VCaP (cell line): ENCODE results near the gene ADAMTS9.

ENCODE experiments used
- H3K27ac ChIP-seq: fragments of 450-650 bp; 2 replicates; pipeline ENCODE4 v1.5.1; 2017
- CTCF ChIP-seq: fragments of 450-650 bp; conservative IDR thresholded peaks from 2 replicates; pipeline ENCODE4 v1.5.1; 2017; ENCODE audit warnings: mild to moderate bottlenecking, moderate library complexity

ADAMTS9 gene

DNA sequence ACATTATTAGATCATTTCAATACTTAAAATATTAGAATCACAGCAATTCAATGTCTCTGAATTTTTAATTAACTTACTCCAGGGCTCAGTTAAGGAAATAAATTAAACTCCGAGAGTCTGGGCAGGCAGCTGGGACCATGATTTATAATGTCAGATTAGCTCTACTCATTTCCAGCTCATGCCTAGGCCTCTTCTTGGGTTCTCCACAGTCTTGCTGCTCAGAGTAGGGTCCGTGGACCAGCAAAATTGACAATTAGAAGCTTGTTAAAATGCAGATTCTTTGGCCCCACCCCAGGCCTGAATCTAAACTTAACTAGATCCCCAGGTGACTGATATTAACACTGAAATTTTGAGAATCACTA, 28.2 kb downstream of the ADAMTS9 start:
- H3K27ac ChIP-seq = no peak overlapping the region
- no peak for TF ChIP-seq CTCF

- TF ChIP-seq CTCF = no peak
- no peak overlapping the region for H3K27ac ChIP-seq
Observed at GRCh38 chr3:64658001-64658400, 29.8 kb downstream of the ADAMTS9 start.

DNA sequence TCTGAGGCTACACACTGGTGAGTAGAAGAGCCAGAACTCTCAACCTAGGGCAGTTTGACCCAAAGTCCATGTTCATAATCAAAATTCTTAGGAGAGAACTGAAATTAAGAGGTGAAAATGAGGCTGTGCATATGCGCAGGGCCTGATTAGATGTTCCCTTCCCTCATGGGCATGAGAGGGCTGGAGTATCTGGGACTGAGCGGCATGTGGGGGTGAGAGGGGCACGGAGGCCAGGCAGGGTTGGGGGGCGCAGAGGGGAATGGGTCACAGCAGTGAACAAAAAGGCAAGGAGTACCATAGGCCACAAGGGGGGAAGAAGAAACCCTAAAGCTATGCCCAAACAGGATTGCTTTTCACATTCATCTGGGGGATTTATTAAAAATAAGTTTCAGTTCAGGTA, 31.3 kb downstream of the ADAMTS9 start:
- no peak for TF ChIP-seq CTCF
- H3K27ac ChIP-seq = no peak overlapping the region

GRCh38 chr3:64655160-64655559, 32.6 kb downstream of the ADAMTS9 start:
- H3K27ac ChIP-seq = no peak overlapping the region
- TF ChIP-seq CTCF = no peak

DNA sequence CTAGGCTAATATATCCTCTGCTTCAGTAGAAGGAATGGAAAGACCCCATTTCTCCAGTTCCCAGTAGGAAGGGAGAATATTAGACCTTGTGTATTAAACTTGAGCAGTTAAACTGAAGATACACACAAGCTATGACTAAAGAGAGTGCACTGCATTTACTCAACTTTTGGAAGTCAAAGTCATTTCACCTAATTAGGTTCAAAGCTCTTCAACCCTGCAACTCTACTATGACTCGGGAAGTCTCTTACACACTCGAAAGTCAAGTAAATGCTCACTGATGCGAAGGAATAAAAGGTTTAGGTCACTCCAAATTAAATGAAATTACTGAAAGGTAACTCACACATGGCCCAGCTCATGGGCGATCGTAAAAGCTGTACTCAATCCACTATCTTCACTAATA, 33.8 kb downstream of the ADAMTS9 start:
- TF ChIP-seq CTCF = no peak
- H3K27ac ChIP-seq = no peak overlapping the region

DNA sequence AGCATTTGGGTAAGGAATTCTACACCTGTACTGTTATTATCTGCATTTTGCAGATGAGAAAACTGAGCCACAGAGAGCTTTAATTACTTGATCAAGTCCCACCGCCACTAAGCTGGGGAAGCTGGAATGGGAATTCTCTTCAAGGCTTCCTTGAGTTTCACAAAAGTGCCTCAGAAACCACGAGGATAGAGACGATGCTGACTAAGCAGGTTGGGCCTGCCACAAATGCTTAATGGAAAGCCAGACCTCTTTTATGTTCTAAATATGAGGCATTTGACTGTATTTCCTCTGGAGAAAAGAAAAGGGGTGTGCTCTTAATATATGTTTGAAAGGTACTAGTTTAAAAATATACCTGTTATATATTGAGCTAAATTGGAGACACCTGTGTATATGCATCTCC, 34.7 kb downstream of the ADAMTS9 start:
- TF ChIP-seq CTCF = no peak
- no peak overlapping the region for H3K27ac ChIP-seq

DNA sequence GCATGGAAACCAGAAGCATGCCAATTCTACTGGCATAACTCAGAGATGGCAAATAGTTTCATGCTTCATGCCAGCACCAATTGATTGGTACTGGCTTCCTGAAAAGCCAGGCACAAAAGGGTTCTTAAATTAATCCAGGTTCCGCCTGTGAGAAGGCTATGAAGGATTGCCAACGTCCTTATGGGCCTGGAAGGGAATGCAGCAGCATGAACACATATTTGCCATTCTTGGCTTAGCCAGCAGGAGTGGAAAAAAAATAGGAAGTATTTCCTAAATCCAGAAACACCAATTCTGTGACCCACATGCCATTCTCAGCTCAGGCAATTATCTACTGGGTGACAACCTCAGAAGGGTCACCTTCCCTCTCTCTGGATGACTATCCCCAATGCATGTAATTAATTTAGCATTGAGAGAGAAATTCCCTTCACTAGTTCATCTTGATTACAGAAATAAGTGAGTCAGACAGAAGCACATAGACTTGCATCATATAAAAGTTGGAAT, 36.0 kb downstream of the ADAMTS9 start:
- H3K27ac ChIP-seq = no peak overlapping the region
- TF ChIP-seq CTCF = no peak

GRCh38 chr3:64651303-64651702, 36.5 kb downstream of the ADAMTS9 start:
- TF ChIP-seq CTCF = peak; percentile 31
- H3K27ac ChIP-seq = no peak overlapping the region
